ENCODE results near the gene SRSF9. TPM values are rescaled to one million over a fixed set of nuclear protein-coding genes. Genes with fewer than 3 reads are reported as not detected.
A peak's percentile ranks its signal among the peaks of the same experiment; 100 is the strongest.

Gene SRSF9
- total and polyA plus RNA-seq, 2 of the 13 experiments (the other 11 are each of a cell fraction or from before 2014, with no cell fraction given) = 125 to 144 TPM

DNA sequence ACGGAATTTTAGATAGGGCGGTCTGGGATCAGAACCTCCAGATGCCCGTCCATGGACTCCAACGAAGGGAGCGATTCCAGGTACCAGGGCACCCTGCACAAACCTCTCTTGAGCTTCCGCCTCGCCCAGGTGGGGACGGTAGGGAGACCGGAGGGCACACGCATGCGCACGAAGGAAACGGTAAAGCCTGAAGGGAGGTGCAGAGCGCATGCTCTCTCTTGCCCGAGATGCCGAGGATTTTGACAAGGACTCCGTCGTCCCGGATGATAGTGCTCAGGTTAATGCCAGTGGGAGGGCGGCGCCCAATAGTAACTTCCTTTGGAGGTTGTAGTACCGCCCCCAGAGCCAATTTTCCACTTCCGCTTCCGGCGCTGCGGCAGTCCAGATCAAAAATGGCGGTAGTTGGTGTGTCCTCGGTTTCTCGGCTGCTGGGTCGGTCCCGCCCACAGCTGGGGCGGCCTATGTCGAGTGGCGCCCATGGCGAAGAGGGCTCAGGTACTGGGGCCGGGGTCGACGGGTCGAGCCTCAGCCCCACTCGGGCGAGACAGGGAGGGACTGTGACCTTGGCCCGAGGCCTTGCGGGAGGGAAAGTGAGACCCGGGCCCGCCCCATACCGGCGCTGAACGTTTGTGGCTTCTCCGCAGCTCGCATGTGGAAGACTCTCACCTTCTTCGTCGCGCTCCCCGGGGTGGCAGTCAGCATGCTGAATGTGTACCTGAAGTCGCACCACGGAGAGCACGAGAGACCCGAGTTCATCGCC, 31.6 kb downstream of the SRSF9 start, which contains the start of gene COX6A1 (continued):
- TF ChIP-seq THRA (CRISPR knock-in tag; IDR thresholded peaks at IDR 0.05; ENCODE audit: borderline replicate concordance) (no peak), ZNF577 (CRISPR knock-in tag; IDR thresholded peaks at IDR 0.05; ENCODE audit: borderline replicate concordance, low read depth) (no peak), SMC3 (IDR thresholded peaks at IDR 0.05; ENCODE audit: low read length) (no peak), NFE2L1 (CRISPR knock-in tag; IDR thresholded peaks at IDR 0.05; ENCODE audit: borderline replicate concordance) (no peak), TP53 (CRISPR knock-in tag; conservative IDR thresholded peaks at IDR 0.05) (no peak), TOPORS (CRISPR knock-in tag; IDR thresholded peaks at IDR 0.05) (peak; percentile 22; the same call in 1 of the 2 replicates), RXRA (CRISPR knock-in tag; IDR thresholded peaks at IDR 0.05) (peak; percentile 58), POLR2AphosphoS2 (IDR thresholded peaks at IDR 0.05; ENCODE audit: low read depth, low read length) (no peak), SPEN (CRISPR knock-in tag; IDR thresholded peaks at IDR 0.05; ENCODE audit: low read depth) (no peak), MLXIP (CRISPR knock-in tag; IDR thresholded peaks at IDR 0.05; ENCODE audit: borderline replicate concordance) (no peak), HMGXB4 (CRISPR knock-in tag; IDR thresholded peaks at IDR 0.05; ENCODE audit: borderline replicate concordance in 1 of 2, low read depth in 1 of 2) (peak; percentile 42 to 65; a peak in 3 of 4 replicates), ZNF383 (CRISPR knock-in tag; IDR thresholded peaks at IDR 0.05; ENCODE audit: borderline replicate concordance) (no peak), SALL1 (CRISPR knock-in tag; IDR thresholded peaks at IDR 0.05) (peak; percentile 80; the same call in 1 of the 2 replicates), MAZ (IDR thresholded peaks at IDR 0.05; ENCODE audit: borderline replicate concordance, low read depth, low read length) (no peak), MAZ (CRISPR knock-in tag; IDR thresholded peaks at IDR 0.05; ENCODE audit: low read depth) (no peak)
- TF ChIP-seq, protein P1, sequence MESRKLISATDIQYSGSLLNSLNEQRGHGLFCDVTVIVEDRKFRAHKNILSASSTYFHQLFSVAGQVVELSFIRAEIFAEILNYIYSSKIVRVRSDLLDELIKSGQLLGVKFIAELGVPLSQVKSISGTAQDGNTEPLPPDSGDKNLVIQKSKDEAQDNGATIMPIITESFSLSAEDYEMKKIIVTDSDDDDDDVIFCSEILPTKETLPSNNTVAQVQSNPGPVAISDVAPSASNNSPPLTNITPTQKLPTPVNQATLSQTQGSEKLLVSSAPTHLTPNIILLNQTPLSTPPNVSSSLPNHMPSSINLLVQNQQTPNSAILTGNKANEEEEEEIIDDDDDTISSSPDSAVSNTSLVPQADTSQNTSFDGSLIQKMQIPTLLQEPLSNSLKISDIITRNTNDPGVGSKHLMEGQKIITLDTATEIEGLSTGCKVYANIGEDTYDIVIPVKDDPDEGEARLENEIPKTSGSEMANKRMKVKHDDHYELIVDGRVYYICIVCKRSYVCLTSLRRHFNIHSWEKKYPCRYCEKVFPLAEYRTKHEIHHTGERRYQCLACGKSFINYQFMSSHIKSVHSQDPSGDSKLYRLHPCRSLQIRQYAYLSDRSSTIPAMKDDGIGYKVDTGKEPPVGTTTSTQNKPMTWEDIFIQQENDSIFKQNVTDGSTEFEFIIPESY (CRISPR knock-in tag; IDR thresholded peaks at IDR 0.05) = 0 out of 2 replicates have a peak, but pooled peaks have one; percentile 7

Data from HepG2 (cell line).